ENCODE measurements around the gene NLK.

- TF ChIP-seq CTCF (IDR thresholded peaks at IDR 0.05): no peak
- no peak for TF ChIP-seq POLR2A (IDR thresholded peaks at IDR 0.05)
- TF ChIP-seq POLR2AphosphoS5 (IDR thresholded peaks at IDR 0.05): no peak
Measured at GRCh38 chr17:28004344-28004743, 38.1 kb upstream of the NLK start.
